Esophagus muscularis mucosa (tissue), 4 donors: ENCODE measurements around the gene GRID1. TPM values are rescaled to one million over a fixed set of nuclear protein-coding genes. Genes with fewer than 3 reads are reported as not detected.

ENCODE experiments used
- DNase-seq: peaks from one replicate; pipeline ENCODE4 v3.0.0-alpha.2; 2017; ENCODE audit errors: extremely low spot score
- H3K27ac ChIP-seq, 4 donors: fragments of 200-600 bp; sonication (generic); replicated peaks in 1 of 4; 1 replicate in 3 of 4; 2 replicates in 1 of 4; pipeline ENCODE4 v1.5.1; 2016 to 2019; ENCODE audit warnings: mild to moderate bottlenecking in 1 of 4
- H3K27me3 ChIP-seq, 4 donors: fragments of 200-600 bp; sonication (generic); one replicate each; pipeline versions ENCODE4 v1.5.1 to v1.6.0; 2016 to 2019
- H3K36me3 ChIP-seq, 4 donors: fragments of 200-600 bp; sonication (generic); one replicate each; pipeline ENCODE4 v1.5.1; 2016 to 2019
- H3K4me1 ChIP-seq, 4 donors: fragments of 200-600 bp; sonication (generic); one replicate each; pipeline ENCODE4 v1.5.1; 2016 to 2019
- H3K4me3 ChIP-seq, 4 donors: fragments of 200-600 bp; sonication (generic); 1 replicate in 2 of 4; 2 replicates in 2 of 4; pipeline ENCODE4 v1.5.1; 2016 to 2019; ENCODE audit warnings: mild to moderate bottlenecking in 4 of 4, moderate library complexity in 1 of 4
- H3K9me3 ChIP-seq, 4 donors: fragments of 200-600 bp; sonication (generic); 1 replicate in 3 of 4; 2 replicates in 1 of 4; pipeline ENCODE4 v1.5.1; 2016 to 2019
- EP300 ChIP-seq: sonication (generic); formaldehyde crosslinking; IDR thresholded peaks from one replicate; pipeline ENCODE4 v1.6.1; 2017; ENCODE audit warnings: antibody characterized with exemption
- POLR2A ChIP-seq: fragments of 450-650 bp; IDR thresholded peaks from one replicate; pipeline ENCODE4 v1.6.1; 2017; ENCODE audit warnings: antibody characterized with exemption, moderate library complexity, mild to moderate bottlenecking, low read depth
- POLR2AphosphoS5 ChIP-seq, 2 donors: sonication (generic); formaldehyde crosslinking; IDR thresholded peaks; one replicate each; pipeline ENCODE4 v1.6.1; 2017; ENCODE audit warnings: antibody characterized with exemption in 2 of 2
- WGBS: methylation state at CpG from one replicate; pipeline ENCODE4 v1.1.5; 2018; 5-methylcytosine and 5-hydroxymethylcytosine counted together
- intact Hi-C: fragments of 100-400 bp; cut with DNase I; formaldehyde crosslinking; loops from one replicate; pipeline ENCODE4 v1.15.1; 2023
- total RNA-seq, 4 donors: library from RNA; depleted of rRNA; stranded (reverse); fragments of >200 nt; gene quantifications; one replicate each; pipeline versions ENCODE4 v1.1.0 to v1.2.1, GENCODE V29; 2016
- TF ChIP-seq, protein P1 (sequence below), 3 experiments: fragments of 200-600 bp in 2 of 3; fragments of 450-650 bp in 1 of 3; sonication (generic) in 2 of 3; IDR thresholded peaks; one replicate each; pipeline ENCODE4 v1.5.1; 2017 to 2019; ENCODE audit warnings: antibody characterized with exemption in 3 of 3, mild to moderate bottlenecking in 2 of 3, moderate library complexity in 1 of 3

Gene GRID1
- total RNA-seq, 4 donors from 2014 or later: under 0.01 to 1.3 (median 1.1) TPM

GRCh38 chr10:85604136-85604725 lies 762.4 kb downstream of the GRID1 start:
- 86% methylated on average over 5 of the region's 5 CpGs for WGBS
- no peak for TF ChIP-seq EP300
- TF ChIP-seq, protein P1, sequence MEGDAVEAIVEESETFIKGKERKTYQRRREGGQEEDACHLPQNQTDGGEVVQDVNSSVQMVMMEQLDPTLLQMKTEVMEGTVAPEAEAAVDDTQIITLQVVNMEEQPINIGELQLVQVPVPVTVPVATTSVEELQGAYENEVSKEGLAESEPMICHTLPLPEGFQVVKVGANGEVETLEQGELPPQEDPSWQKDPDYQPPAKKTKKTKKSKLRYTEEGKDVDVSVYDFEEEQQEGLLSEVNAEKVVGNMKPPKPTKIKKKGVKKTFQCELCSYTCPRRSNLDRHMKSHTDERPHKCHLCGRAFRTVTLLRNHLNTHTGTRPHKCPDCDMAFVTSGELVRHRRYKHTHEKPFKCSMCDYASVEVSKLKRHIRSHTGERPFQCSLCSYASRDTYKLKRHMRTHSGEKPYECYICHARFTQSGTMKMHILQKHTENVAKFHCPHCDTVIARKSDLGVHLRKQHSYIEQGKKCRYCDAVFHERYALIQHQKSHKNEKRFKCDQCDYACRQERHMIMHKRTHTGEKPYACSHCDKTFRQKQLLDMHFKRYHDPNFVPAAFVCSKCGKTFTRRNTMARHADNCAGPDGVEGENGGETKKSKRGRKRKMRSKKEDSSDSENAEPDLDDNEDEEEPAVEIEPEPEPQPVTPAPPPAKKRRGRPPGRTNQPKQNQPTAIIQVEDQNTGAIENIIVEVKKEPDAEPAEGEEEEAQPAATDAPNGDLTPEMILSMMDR (IDR thresholded peaks at IDR 0.05): no peak
- Histone ChIP-seq H3K27ac (no peak overlapping the region), H3K4me1 (no peaks in the 10 kb centered on the region), H3K27me3 (no peaks in the 10 kb centered on the region), H3K4me3 (no peak overlapping the region), H3K9me3 (no peaks in the 10 kb centered on the region), H3K36me3 (no peaks in the 10 kb centered on the region)
- DNase-seq: peak; percentile 79
- intact Hi-C loops: no loop called here

DNA sequence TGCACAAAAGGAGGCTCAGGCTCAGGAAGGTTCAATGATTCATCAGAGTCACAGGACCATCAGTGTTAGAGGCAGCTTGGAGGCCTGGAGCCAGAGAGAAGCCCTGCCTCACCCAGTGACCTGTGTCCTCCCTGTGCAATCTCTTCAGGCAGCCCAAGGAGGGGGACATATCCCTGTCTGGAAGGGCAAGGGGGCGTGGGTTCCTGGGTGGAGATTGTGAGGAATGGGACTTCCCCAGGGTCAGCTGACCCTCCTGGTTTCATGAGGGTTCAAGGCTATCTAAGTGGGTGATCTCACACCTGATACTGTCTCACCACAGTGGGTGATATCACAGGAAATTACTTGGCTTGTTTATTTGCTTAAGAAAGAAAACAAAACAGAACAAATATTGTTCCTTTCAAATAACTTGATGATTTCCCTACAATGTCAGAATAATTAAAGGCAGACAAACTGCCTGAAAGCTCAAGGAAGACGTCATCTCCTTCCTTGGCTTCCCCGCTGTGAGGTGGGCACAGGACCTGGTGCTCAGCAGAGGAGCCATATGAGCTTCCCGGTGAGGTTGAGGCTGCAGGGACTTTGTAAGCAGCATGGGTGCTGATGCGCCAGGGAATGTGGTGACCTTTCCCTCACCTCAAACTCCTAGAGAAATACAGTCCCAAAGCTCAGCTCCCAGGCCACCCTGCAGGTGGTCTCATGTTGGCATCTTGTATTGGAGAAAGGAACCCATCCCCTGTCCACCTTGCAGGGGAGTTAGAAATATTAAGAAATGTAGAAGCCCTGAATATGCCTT lies 763.2 kb downstream of the GRID1 start:
- intact Hi-C loops: no loop called here
- Histone ChIP-seq H3K4me3 (no peak overlapping the region), H3K36me3 (no peaks in the 10 kb centered on the region), H3K27ac (no peak overlapping the region), H3K4me1 (no peaks in the 10 kb centered on the region), H3K27me3 (no peaks in the 10 kb centered on the region), H3K9me3 (no peaks in the 10 kb centered on the region)
- peak; percentile 68 for DNase-seq
- no peak for TF ChIP-seq EP300
- TF ChIP-seq, protein P1 (IDR thresholded peaks at IDR 0.05): no peak
- TF ChIP-seq POLR2AphosphoS5 (IDR thresholded peaks at IDR 0.05): no peak
- WGBS: 84% methylated on average over 5 of the region's 5 CpGs

DNA sequence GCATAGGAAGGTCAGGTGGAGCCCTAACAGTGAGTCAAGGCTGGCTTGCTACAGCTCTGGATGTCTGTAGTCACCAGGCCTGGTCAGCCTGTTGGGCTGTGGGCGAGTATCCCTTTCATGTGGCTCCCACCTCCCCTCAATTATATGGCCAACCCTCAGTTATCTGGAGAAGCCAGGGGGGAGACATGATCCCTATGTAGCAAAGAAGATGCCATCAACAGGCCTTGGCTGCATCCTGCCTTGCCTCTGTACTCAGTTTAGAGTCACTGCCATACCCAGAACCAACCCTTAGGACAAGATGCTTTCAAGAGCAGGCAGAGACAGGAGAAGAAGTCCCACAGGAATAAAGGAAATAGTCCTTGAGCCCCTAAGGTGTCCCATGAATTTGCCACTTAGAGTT lies 763.9 kb downstream of the GRID1 start:
- Histone ChIP-seq H3K9me3 (no peaks in the 10 kb centered on the region), H3K27me3 (no peaks in the 10 kb centered on the region), H3K27ac (no peak overlapping the region), H3K4me1 (no peaks in the 10 kb centered on the region), H3K4me3 (no peak overlapping the region), H3K36me3 (no peaks in the 10 kb centered on the region)
- TF ChIP-seq EP300: no peak
- no peak for TF ChIP-seq POLR2AphosphoS5 (IDR thresholded peaks at IDR 0.05)
- 67% methylated on average over 1 of the region's 1 CpG for WGBS
- DNase-seq: peak; percentile 53
- intact Hi-C loops: no loop called here

- TF ChIP-seq POLR2AphosphoS5 (IDR thresholded peaks at IDR 0.05) (no peak), POLR2A (no peak), EP300 (no peak)
- TF ChIP-seq, protein P1 (IDR thresholded peaks at IDR 0.05): no peak
- H3K9me3 ChIP-seq: no peaks in the 10 kb centered on the region
- no peaks in the 10 kb centered on the region for H3K36me3 ChIP-seq
- H3K27me3 ChIP-seq: no peaks in the 10 kb centered on the region
- H3K4me3 ChIP-seq: no peak overlapping the region
- no peaks in the 10 kb centered on the region for H3K4me1 ChIP-seq
- no peak overlapping the region for H3K27ac ChIP-seq
- WGBS: 84% methylated on average over 10 of the region's 18 CpGs
- intact Hi-C loops: no loop called here
- peak; percentile 68 for DNase-seq
Observed at GRCh38 chr10:85602306-85602705, 764.3 kb downstream of the GRID1 start.

- DNase-seq: peak; percentile 72
- Histone ChIP-seq H3K4me3 (no peak overlapping the region), H3K4me1 (no peaks in the 10 kb centered on the region), H3K27ac (no peak overlapping the region), H3K9me3 (no peaks in the 10 kb centered on the region), H3K27me3 (no peaks in the 10 kb centered on the region), H3K36me3 (no peaks in the 10 kb centered on the region)
- TF ChIP-seq, protein P1 (IDR thresholded peaks at IDR 0.05): no peak
- no peak for TF ChIP-seq POLR2AphosphoS5 (IDR thresholded peaks at IDR 0.05)
- TF ChIP-seq EP300: no peak
- TF ChIP-seq POLR2A: no peak
- 93% methylated on average over 9 of the region's 9 CpGs for WGBS
- intact Hi-C loops: no loop called here
Observed at GRCh38 chr10:85601526-85601925, 765.1 kb downstream of the GRID1 start.
